SK-N-SH (cell line): ENCODE data around the gene MAST2. TPM values are rescaled to one million over a fixed set of nuclear protein-coding genes. Genes with fewer than 3 reads are reported as not detected.

ENCODE experiments used
- CTCF ChIA-PET: fragments of 300-600, 350-600 bp; formaldehyde crosslinking; extraction: SDS; loops from one replicate; lab custom pipeline; 2021; lab: Yijun Ruan, JAX
- POLR2A ChIA-PET: fragments of 350-600 bp; sonication (Branson Sonifier 250); formaldehyde crosslinking; extraction: SDS; loops from one replicate; lab custom pipeline; 2020; ENCODE audit warnings: antibody characterized with exemption, inconsistent platforms; lab: Yijun Ruan, JAX
- DNase-seq: peaks from one replicate; pipeline ENCODE4 v3.0.0; 2012
- H2AFZ ChIP-seq: fragments of 200-600 bp; sonication (generic); 2 replicates; pipeline ENCODE4 v1.8.1; 2016; ENCODE audit warnings: antibody characterized with exemption, mild to moderate bottlenecking, low read depth
- H3F3A ChIP-seq: fragments of 200-600 bp; sonication (generic); replicated peaks from 2 replicates; pipeline ENCODE3; 2016; ENCODE audit warnings: antibody characterized with exemption, mild to moderate bottlenecking; ENCODE audit not compliant: insufficient read depth
- H3K27ac ChIP-seq, 2 experiments: fragments of 200-500 bp in 1 of 2; fragments of 200-600 bp in 1 of 2; sonication (Bioruptor generic) in 1 of 2; sonication (generic), shearing (Covaris generic) in 1 of 2; 2 replicates each; pipeline versions ENCODE4 v1.5.1 to v1.6.1; 2014 to 2016; ENCODE audit warnings: low read depth in 2 of 2, inconsistent platforms in 1 of 2, low read length in 1 of 2, mild to moderate bottlenecking in 1 of 2, mixed read lengths in 1 of 2
- H3K27me3 ChIP-seq: fragments of 200-600 bp; sonication (generic), shearing (Covaris generic); 2 replicates; pipeline ENCODE4 v1.6.1; 2016; ENCODE audit warnings: mixed run types; ENCODE audit not compliant: insufficient read depth
- H3K36me3 ChIP-seq, 2 experiments: fragments of 200-500 bp in 1 of 2; fragments of 200-600 bp in 1 of 2; sonication (Bioruptor generic) in 1 of 2; sonication (generic) in 1 of 2; replicated peaks in 1 of 2; 2 replicates each; pipeline versions ENCODE3 to v1.5.1; 2014 to 2016; ENCODE audit warnings: low read length in 1 of 2, mild to moderate bottlenecking in 1 of 2; ENCODE audit not compliant: insufficient read depth in 2 of 2, control insufficient read depth in 1 of 2
- H3K4me1 ChIP-seq, 2 experiments: fragments of 200-500 bp in 1 of 2; fragments of 200-600 bp in 1 of 2; sonication (Bioruptor generic) in 1 of 2; sonication (generic), shearing (Covaris generic) in 1 of 2; 2 replicates each; pipeline versions ENCODE4 v1.5.1 to v1.6.1; 2014 to 2016; ENCODE audit warnings: low read depth in 1 of 2, low read length in 1 of 2, mixed run types in 1 of 2; ENCODE audit not compliant: insufficient read depth in 2 of 2, control insufficient read depth in 1 of 2
- H3K4me2 ChIP-seq: fragments of 200-600 bp; sonication (generic), shearing (Covaris generic); 2 replicates; pipeline ENCODE4 v1.6.1; 2017; ENCODE audit warnings: mixed run types
- H3K4me3 ChIP-seq, 2 experiments: fragments of 200-500 bp in 1 of 2; fragments of 200-600 bp in 1 of 2; sonication (Bioruptor generic) in 1 of 2; sonication (generic), shearing (Covaris generic) in 1 of 2; 2 replicates each; pipeline versions ENCODE4 v1.5.1 to v1.8.1; 2014 to 2016; ENCODE audit warnings: low read depth in 2 of 2, inconsistent platforms in 1 of 2, low read length in 1 of 2, mild to moderate bottlenecking in 1 of 2, mixed read lengths in 1 of 2, moderate library complexity in 1 of 2
- H3K79me2 ChIP-seq: fragments of 200-600 bp; sonication (generic); 2 replicates; pipeline ENCODE4 v1.8.1; 2017; ENCODE audit warnings: mild to moderate bottlenecking; ENCODE audit not compliant: insufficient read depth
- H3K9ac ChIP-seq: fragments of 200-600 bp; sonication (generic); 2 replicates; pipeline ENCODE4 v1.6.1; 2017; ENCODE audit warnings: mixed run types
- H3K9me2 ChIP-seq: fragments of 200-600 bp; sonication (generic); 2 replicates; pipeline ENCODE4 v1.6.1; 2017; ENCODE audit warnings: mixed run types
- H3K9me3 ChIP-seq: fragments of 200-600 bp; sonication (generic); 2 replicates; pipeline ENCODE4 v1.6.1; 2017; ENCODE audit warnings: mixed run types, mild to moderate bottlenecking, moderate library complexity
- H4K20me1 ChIP-seq: fragments of 200-600 bp; sonication (generic); 2 replicates; pipeline ENCODE4 v1.6.1; 2017; ENCODE audit warnings: mild to moderate bottlenecking, mixed run types; ENCODE audit not compliant: insufficient read depth
- FOXJ3 ChIP-seq: sonication (generic); formaldehyde crosslinking; IDR thresholded peaks from 2 replicates; pipeline ENCODE4 v1.5.1; 2020; ENCODE audit warnings: mild to moderate bottlenecking, missing genetic modification reagents
- FOXM1 ChIP-seq: IDR thresholded peaks from 2 replicates; pipeline ENCODE4 v1.4.0; 2012; ENCODE audit warnings: low read depth, mild to moderate bottlenecking
- GABPA ChIP-seq: IDR thresholded peaks from 2 replicates; pipeline ENCODE4 v1.4.0; 2012; ENCODE audit warnings: low read depth, mild to moderate bottlenecking
- GATA2 ChIP-seq: sonication (generic); formaldehyde crosslinking; IDR thresholded peaks from 2 replicates; pipeline ENCODE4 v1.5.0; 2020; ENCODE audit warnings: mild to moderate bottlenecking, missing genetic modification reagents
- JUND ChIP-seq: IDR thresholded peaks from 2 replicates; pipeline ENCODE4 v1.4.0; 2012
- MEF2A ChIP-seq: IDR thresholded peaks from 2 replicates; pipeline ENCODE4 v1.4.0; 2012; ENCODE audit warnings: low read depth, borderline replicate concordance
- MXI1 ChIP-seq: IDR thresholded peaks from 2 replicates; pipeline ENCODE4 v1.6.1; 2012; ENCODE audit warnings: mild to moderate bottlenecking, low read depth, low read length, improper control_type of control experiment
- NRF1 ChIP-seq: IDR thresholded peaks from 2 replicates; pipeline ENCODE4 v1.6.1; 2012; ENCODE audit warnings: low read depth, mild to moderate bottlenecking, low read length
- RCOR1 ChIP-seq: fragments of 150-350 bp; IDR thresholded peaks from 2 replicates; pipeline ENCODE4 v1.6.1; 2017; ENCODE audit warnings: antibody characterized with exemption, low read length
- RXRA ChIP-seq: IDR thresholded peaks from 2 replicates; pipeline ENCODE4 v1.4.0; 2012; ENCODE audit warnings: low read depth, mild to moderate bottlenecking, borderline replicate concordance
- TAF1 ChIP-seq: IDR thresholded peaks from 2 replicates; pipeline ENCODE4 v1.6.1; 2012; ENCODE audit warnings: low read depth, mild to moderate bottlenecking, low read length, moderate library complexity, borderline replicate concordance
- TCF12 ChIP-seq: IDR thresholded peaks from 2 replicates; pipeline ENCODE4 v1.4.0; 2012
- TEAD4 ChIP-seq: IDR thresholded peaks from 2 replicates; pipeline ENCODE4 v1.4.0; 2012; ENCODE audit warnings: mild to moderate bottlenecking, borderline replicate concordance; ENCODE audit not compliant: insufficient read depth
- WGBS: methylation state at CpG from one replicate; pipeline ENCODE4 v1.1.6; 2017; ENCODE audit warnings: low lambda C conversion rate; 5-methylcytosine and 5-hydroxymethylcytosine counted together
- polyA plus RNA-seq, 3 experiments: library from polyadenylated mRNA; depleted of rRNA; stranded (reverse); fragments of >200 nt; gene quantifications; 2 replicates each; pipeline ENCODE4 v1.2.3, GENCODE V29; 2012
- TF ChIP-seq, protein P1 (sequence below): fragments of 150-350 bp; IDR thresholded peaks from 2 replicates; pipeline ENCODE4 v1.6.1; 2017; ENCODE audit warnings: antibody characterized with exemption, low read length, low read depth, borderline replicate concordance
- TF ChIP-seq, protein P2 (sequence below): IDR thresholded peaks from 2 replicates; pipeline ENCODE4; 2012
- TF ChIP-seq, protein P3 (sequence below): IDR thresholded peaks from 2 replicates; pipeline ENCODE4 v1.6.1; 2012; ENCODE audit warnings: mild to moderate bottlenecking, low read depth, low read length, moderate library complexity
- TF ChIP-seq, protein P4 (sequence below): IDR thresholded peaks from 2 replicates; pipeline ENCODE4 v1.4.0; 2012; ENCODE audit warnings: low read depth
- TF ChIP-seq, protein P5 (sequence below): IDR thresholded peaks from 2 replicates; pipeline ENCODE4 v1.4.0; 2012; ENCODE audit warnings: low read depth, borderline replicate concordance

Gene MAST2
- polyA plus RNA-seq, 1 of the 3 experiments (the other 2 are of a cell fraction): 53.4 TPM

DNA sequence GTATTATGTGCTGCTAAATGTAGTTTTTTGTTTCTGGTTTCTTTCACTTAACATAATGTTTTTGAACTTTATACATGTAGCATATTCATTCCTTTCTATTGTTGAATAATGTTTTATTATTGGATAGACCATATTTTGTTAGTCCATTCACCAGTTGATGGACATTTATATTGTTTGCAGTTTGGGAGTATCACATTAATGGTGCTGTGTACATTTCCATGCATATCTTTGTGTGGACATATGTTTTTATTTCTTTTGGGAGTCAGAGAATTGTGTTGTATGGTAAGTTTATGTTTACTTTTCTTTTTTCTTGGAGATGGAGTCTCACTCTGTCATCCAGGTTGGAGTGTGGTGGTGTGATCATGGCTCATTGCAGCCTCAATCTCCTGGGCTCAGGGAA lies 134.6 kb downstream of the MAST2 start:
- ChIA-PET CTCF (no interaction called here), POLR2A (no interaction called here)
- DNase-seq: no peak
- Histone ChIP-seq H3K9me2 (no peaks in the 10 kb centered on the region), H3K9me3 (no peaks in the 10 kb centered on the region), H4K20me1 (no peaks in the 10 kb centered on the region), H3K36me3 (peaks cover 0 to 9% of the 10 kb centered on the region in 2 experiments), H3K27me3 (no peaks in the 10 kb centered on the region), H3K4me1 (no peaks in the 10 kb centered on the region), H2AFZ (no peak overlapping the region), H3K79me2 (peaks cover 51% of the 10 kb centered on the region)
- TF ChIP-seq FOXM1: no peak
- no peak for TF ChIP-seq MXI1
- TF ChIP-seq TEAD4: no peak
- TF ChIP-seq FOXJ3 (CRISPR knock-in tag): no peak
- TF ChIP-seq TAF1: no peak
- no peak for TF ChIP-seq MEF2A
- TF ChIP-seq NRF1: no peak
- TF ChIP-seq, protein P1, sequence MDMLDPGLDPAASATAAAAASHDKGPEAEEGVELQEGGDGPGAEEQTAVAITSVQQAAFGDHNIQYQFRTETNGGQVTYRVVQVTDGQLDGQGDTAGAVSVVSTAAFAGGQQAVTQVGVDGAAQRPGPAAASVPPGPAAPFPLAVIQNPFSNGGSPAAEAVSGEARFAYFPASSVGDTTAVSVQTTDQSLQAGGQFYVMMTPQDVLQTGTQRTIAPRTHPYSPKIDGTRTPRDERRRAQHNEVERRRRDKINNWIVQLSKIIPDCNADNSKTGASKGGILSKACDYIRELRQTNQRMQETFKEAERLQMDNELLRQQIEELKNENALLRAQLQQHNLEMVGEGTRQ: no peak
- TF ChIP-seq, protein P2, sequence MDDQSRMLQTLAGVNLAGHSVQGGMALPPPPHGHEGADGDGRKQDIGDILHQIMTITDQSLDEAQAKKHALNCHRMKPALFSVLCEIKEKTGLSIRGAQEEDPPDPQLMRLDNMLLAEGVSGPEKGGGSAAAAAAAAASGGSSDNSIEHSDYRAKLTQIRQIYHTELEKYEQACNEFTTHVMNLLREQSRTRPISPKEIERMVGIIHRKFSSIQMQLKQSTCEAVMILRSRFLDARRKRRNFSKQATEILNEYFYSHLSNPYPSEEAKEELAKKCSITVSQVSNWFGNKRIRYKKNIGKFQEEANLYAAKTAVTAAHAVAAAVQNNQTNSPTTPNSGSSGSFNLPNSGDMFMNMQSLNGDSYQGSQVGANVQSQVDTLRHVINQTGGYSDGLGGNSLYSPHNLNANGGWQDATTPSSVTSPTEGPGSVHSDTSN: no peak
- TF ChIP-seq, all 33 proteins: peak for 0
- Histone ChIP-seq H3F3A (no peaks in the 10 kb centered on the region), H3K9ac (no peak overlapping the region), H3K4me3 (no peak overlapping the region), H3K4me2 (no peak overlapping the region), H3K27ac (no peak overlapping the region)

DNA sequence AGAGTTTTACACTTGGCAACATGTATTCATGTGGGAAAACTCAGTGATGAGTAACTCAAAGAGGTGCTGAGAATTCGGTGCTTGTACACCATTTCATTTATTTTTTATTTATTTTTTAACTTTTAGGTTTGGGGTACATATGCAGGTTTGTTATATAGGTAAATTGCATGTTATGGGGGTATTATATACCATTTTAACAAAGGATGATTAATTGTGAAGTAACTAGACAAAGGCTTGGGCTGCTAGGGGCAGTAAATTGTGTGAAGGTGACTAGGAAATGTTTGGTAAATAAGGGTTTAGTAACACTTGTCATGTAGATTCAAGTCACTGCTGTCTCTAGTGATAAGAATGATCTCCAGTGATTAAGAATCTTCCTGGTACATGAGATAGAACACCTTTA lies 139.0 kb downstream of the MAST2 start:
- H4K20me1 ChIP-seq: no peaks in the 10 kb centered on the region
- CTCF ChIA-PET: no interaction called here
- POLR2A ChIA-PET: no interaction called here
- peaks cover 0 to 9% of the 10 kb centered on the region in 2 experiments for H3K36me3 ChIP-seq
- no peak overlapping the region for H2AFZ ChIP-seq
- DNase-seq: no peak
- peaks cover 4% of the 10 kb centered on the region for H3F3A ChIP-seq
- 97% methylated on average over 1 of the region's 1 CpG for WGBS
- H3K27ac ChIP-seq: no peak overlapping the region
- H3K4me2 ChIP-seq: no peak overlapping the region
- no peaks in the 10 kb centered on the region for H3K9me3 ChIP-seq
- H3K9ac ChIP-seq: no peak overlapping the region
- no peak overlapping the region for H3K4me3 ChIP-seq
- peaks cover 36% of the 10 kb centered on the region for H3K79me2 ChIP-seq
- no peaks in the 10 kb centered on the region for H3K27me3 ChIP-seq
- H3K9me2 ChIP-seq: no peaks in the 10 kb centered on the region
- peaks cover 0 to 8% of the 10 kb centered on the region in 2 experiments; a peak in 1 of 4 replicates for H3K4me1 ChIP-seq
- no peak for TF ChIP-seq JUND
- no peak for TF ChIP-seq RCOR1
- no peak for TF ChIP-seq GATA2 (CRISPR knock-in tag)
- TF ChIP-seq, protein P3, sequence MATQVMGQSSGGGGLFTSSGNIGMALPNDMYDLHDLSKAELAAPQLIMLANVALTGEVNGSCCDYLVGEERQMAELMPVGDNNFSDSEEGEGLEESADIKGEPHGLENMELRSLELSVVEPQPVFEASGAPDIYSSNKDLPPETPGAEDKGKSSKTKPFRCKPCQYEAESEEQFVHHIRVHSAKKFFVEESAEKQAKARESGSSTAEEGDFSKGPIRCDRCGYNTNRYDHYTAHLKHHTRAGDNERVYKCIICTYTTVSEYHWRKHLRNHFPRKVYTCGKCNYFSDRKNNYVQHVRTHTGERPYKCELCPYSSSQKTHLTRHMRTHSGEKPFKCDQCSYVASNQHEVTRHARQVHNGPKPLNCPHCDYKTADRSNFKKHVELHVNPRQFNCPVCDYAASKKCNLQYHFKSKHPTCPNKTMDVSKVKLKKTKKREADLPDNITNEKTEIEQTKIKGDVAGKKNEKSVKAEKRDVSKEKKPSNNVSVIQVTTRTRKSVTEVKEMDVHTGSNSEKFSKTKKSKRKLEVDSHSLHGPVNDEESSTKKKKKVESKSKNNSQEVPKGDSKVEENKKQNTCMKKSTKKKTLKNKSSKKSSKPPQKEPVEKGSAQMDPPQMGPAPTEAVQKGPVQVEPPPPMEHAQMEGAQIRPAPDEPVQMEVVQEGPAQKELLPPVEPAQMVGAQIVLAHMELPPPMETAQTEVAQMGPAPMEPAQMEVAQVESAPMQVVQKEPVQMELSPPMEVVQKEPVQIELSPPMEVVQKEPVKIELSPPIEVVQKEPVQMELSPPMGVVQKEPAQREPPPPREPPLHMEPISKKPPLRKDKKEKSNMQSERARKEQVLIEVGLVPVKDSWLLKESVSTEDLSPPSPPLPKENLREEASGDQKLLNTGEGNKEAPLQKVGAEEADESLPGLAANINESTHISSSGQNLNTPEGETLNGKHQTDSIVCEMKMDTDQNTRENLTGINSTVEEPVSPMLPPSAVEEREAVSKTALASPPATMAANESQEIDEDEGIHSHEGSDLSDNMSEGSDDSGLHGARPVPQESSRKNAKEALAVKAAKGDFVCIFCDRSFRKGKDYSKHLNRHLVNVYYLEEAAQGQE: no peak
- TF ChIP-seq, protein P4, sequence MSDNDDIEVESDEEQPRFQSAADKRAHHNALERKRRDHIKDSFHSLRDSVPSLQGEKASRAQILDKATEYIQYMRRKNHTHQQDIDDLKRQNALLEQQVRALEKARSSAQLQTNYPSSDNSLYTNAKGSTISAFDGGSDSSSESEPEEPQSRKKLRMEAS: no peak
- no peak for TF ChIP-seq TCF12
- TF ChIP-seq FOXJ3 (CRISPR knock-in tag): no peak
- TF ChIP-seq FOXM1: no peak
- TF ChIP-seq, protein P5, sequence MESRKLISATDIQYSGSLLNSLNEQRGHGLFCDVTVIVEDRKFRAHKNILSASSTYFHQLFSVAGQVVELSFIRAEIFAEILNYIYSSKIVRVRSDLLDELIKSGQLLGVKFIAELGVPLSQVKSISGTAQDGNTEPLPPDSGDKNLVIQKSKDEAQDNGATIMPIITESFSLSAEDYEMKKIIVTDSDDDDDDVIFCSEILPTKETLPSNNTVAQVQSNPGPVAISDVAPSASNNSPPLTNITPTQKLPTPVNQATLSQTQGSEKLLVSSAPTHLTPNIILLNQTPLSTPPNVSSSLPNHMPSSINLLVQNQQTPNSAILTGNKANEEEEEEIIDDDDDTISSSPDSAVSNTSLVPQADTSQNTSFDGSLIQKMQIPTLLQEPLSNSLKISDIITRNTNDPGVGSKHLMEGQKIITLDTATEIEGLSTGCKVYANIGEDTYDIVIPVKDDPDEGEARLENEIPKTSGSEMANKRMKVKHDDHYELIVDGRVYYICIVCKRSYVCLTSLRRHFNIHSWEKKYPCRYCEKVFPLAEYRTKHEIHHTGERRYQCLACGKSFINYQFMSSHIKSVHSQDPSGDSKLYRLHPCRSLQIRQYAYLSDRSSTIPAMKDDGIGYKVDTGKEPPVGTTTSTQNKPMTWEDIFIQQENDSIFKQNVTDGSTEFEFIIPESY: no peak
- no peak for TF ChIP-seq GABPA
- no peak for TF ChIP-seq TEAD4
- TF ChIP-seq, protein P1: no peak
- no peak for TF ChIP-seq RXRA
